Psoas muscle (tissue), 8 donors: ENCODE measurements around the gene CNOT6L. TPM values are rescaled to one million over a fixed set of nuclear protein-coding genes. Genes with fewer than 3 reads are reported as not detected.

ENCODE experiments used
- ATAC-seq, 4 donors: fragments of 200-7000 bp; cut with Tn5 transposase; one replicate each; pipeline ENCODE4 v1.9.1; 2020; ENCODE audit warnings: moderate library complexity in 3 of 4, mild to moderate bottlenecking in 2 of 4
- DNase-seq, 2 donors: peaks; one replicate each; pipeline ENCODE4 v3.0.0-alpha.2; 2020
- H3K27ac ChIP-seq: fragments of 200-600 bp; one replicate; pipeline ENCODE4 v1.8.0; 2022
- H3K27me3 ChIP-seq, 3 donors: fragments of 200-600 bp in 1 of 3; one replicate each; pipeline versions ENCODE4 v1.6.1 to v1.8.0; 2013 to 2022; ENCODE audit warnings: low read length in 2 of 3, mild to moderate bottlenecking in 2 of 3, moderate library complexity in 1 of 3; ENCODE audit not compliant: insufficient read depth in 3 of 3
- H3K36me3 ChIP-seq, 2 donors: fragments of 200-600 bp in 1 of 2; one replicate each; pipeline versions ENCODE4 v1.6.1 to v1.8.0; 2013 to 2022; ENCODE audit warnings: low read depth in 1 of 2, mild to moderate bottlenecking in 1 of 2, moderate library complexity in 1 of 2; ENCODE audit not compliant: insufficient read depth in 1 of 2
- H3K4me1 ChIP-seq: fragments of 200-600 bp; one replicate; pipeline ENCODE4 v1.8.0; 2022
- H3K4me3 ChIP-seq: fragments of 200-600 bp; one replicate; pipeline ENCODE4 v1.8.0; 2022; ENCODE audit warnings: mild to moderate bottlenecking
- H3K9me3 ChIP-seq: fragments of 200-600 bp; one replicate; pipeline ENCODE4 v1.8.0; 2022
- CTCF ChIP-seq: fragments of 200-600 bp; IDR thresholded peaks from one replicate; pipeline ENCODE4 v1.8.0; 2022; ENCODE audit warnings: antibody characterized with exemption
- WGBS, 3 donors: extraction: QIAGEN DNeasy Blood & Tissue Kit; methylation state at CpG; one replicate each; pipeline versions ENCODE4 v1.1.6 to v1.1.7; 2013; 5-methylcytosine and 5-hydroxymethylcytosine counted together
- intact Hi-C, 2 donors: fragments of 100-400 bp; cut with DNase I; formaldehyde crosslinking; loops; one replicate each; pipeline versions ENCODE4 v1.11.0 to v1.14.2; 2022
- polyA plus RNA-seq, 3 donors: library from polyadenylated mRNA; stranded (reverse); fragments of 200-250 nt; gene quantifications; one replicate each; pipeline ENCODE4 v1.2.3, GENCODE V29; 2013
- total RNA-seq, 4 donors: library from RNA; stranded (reverse); fragmentation: NEBNext Ultra II Directional in 2 of 4; extraction: Animal tissue kit (Norgen Biotek cat#: 25700) in 2 of 4; gene quantifications; one replicate each; pipeline versions ENCODE4 v1.2.1 to v1.2.4, GENCODE V29; 2021 to 2023
- donor health status: healthy with polysubstance abuse.
- donor health status: DM: no; HTN: no; CAD: no; lungs with moderate emphysema.
- donor health status: Bipolar disorder and iron deficiency.
- donor health status: healthy.
- donor health status: DM: yes; HTN: yes; CAD: no.
- donor health status: DM: no; HTN: no; CAD: no.
- donor health status: DM: no; HTN: no; CAD: no.
- donor health status: DM: yes; HTN: yes; CAD: no.

CNOT6L gene
- total and polyA plus RNA-seq, 7 donors, result 2.6 to 23.3 (median 18.0) TPM

GRCh38 chr4:77861495-77861894 is 42.3 kb upstream of the CNOT6L start:
- Histone ChIP-seq H3K27ac (peak overlapping the region; percentile 99), H3K4me3 (peak overlapping the region; percentile 95), H3K4me1 (peaks cover 10% of the 10 kb centered on the region), H3K27me3 (no peaks in the 10 kb centered on the region), H3K36me3 (peaks cover 0 to 4% of the 10 kb centered on the region in 2 donors), H3K9me3 (no peaks in the 10 kb centered on the region)
- intact Hi-C loops, result loop anchor here in 1 of 2 donors (10.0 kb wide), 1 partner anchor 127 kb away; no protein-coding TSS in a partner anchor
- no peak for DNase-seq
- no peak for ATAC-seq
- no peak for TF ChIP-seq CTCF
- WGBS, 3 donors, result 91 to 95% (median 94%) methylated on average over 1 of the region's 1 CpG

GRCh38 chr4:77859256-77859655 is 40.1 kb upstream of the CNOT6L start:
- no peak overlapping the region for H3K27ac ChIP-seq
- 98 to 100% (median 100%) methylated on average over 3 of the region's 3 CpGs for WGBS, 3 donors
- DNase-seq (no peak), ATAC-seq (no peak)
- no peaks in the 10 kb centered on the region for H3K36me3 ChIP-seq
- H3K27me3 ChIP-seq, result no peaks in the 10 kb centered on the region
- H3K9me3 ChIP-seq, result no peaks in the 10 kb centered on the region
- no peak overlapping the region for H3K4me3 ChIP-seq
- H3K4me1 ChIP-seq, result peaks cover 7% of the 10 kb centered on the region
- TF ChIP-seq CTCF, result no peak
- intact Hi-C loops, result loop anchor here in 1 of 2 donors (5.0 kb wide), 1 partner anchor 37 kb away; no protein-coding TSS in a partner anchor

- Histone ChIP-seq H3K36me3 (no peaks in the 10 kb centered on the region), H3K27me3 (no peaks in the 10 kb centered on the region), H3K9me3 (no peaks in the 10 kb centered on the region), H3K27ac (peak overlapping the region; percentile 7), H3K4me1 (peaks cover 1% of the 10 kb centered on the region), H3K4me3 (no peak overlapping the region)
- 28 to 61% (median 46%) methylated on average over 1 of the region's 1 CpG for WGBS, 3 donors
- peak in 1 of 4 donors; percentile 63 for ATAC-seq
- intact Hi-C loops, result loop anchor here in 1 of 2 donors (5.0 kb wide), 1 partner anchor 34 kb away; no protein-coding TSS in a partner anchor
- DNase-seq, result no peak
- no peak for TF ChIP-seq CTCF
Observed at GRCh38 chr4:77856152-77856551, 37.0 kb upstream of the CNOT6L start.

- no peaks in the 10 kb centered on the region for H3K9me3 ChIP-seq
- no peaks in the 10 kb centered on the region for H3K27me3 ChIP-seq
- DNase-seq (no peak), ATAC-seq (no peak)
- 65 to 75% (median 67%) methylated on average over 7 of the region's 7 CpGs for WGBS, 3 donors
- peak overlapping the region; percentile 32 for H3K27ac ChIP-seq
- TF ChIP-seq CTCF, result no peak
- no peaks in the 10 kb centered on the region for H3K4me1 ChIP-seq
- H3K4me3 ChIP-seq, result no peak overlapping the region
- intact Hi-C loops, result loop anchor here in 1 of 2 donors (5.0 kb wide), 1 partner anchor 32 kb away; no protein-coding TSS in a partner anchor
- no peaks in the 10 kb centered on the region for H3K36me3 ChIP-seq
Observed at GRCh38 chr4:77854431-77855111, 35.4 kb upstream of the CNOT6L start.
